IPS-15b (cell line): ENCODE data around the gene CNPY4.
"Not testable (repeated sequence)": the region's sequence is repeated elsewhere in the genome, so short reads cannot be mapped to it uniquely, and the experiment has no call there.

ENCODE experiments used
- H3K27me3 ChIP-seq: one replicate; pipeline ENCODE4 v1.6.1; 2013; ENCODE audit warnings: low read length; ENCODE audit not compliant: control insufficient read depth, insufficient read depth
- H3K36me3 ChIP-seq: one replicate; pipeline ENCODE4 v1.6.1; 2013; ENCODE audit warnings: low read length; ENCODE audit not compliant: control insufficient read depth, insufficient read depth
- H3K4me1 ChIP-seq: one replicate; pipeline ENCODE4 v1.6.1; 2013; ENCODE audit warnings: mild to moderate bottlenecking, low read length; ENCODE audit not compliant: control insufficient read depth, insufficient read depth
- H3K4me3 ChIP-seq: one replicate; pipeline ENCODE4 v1.5.1; 2013; ENCODE audit warnings: low read depth, low read length
- H3K9ac ChIP-seq: one replicate; pipeline ENCODE4 v1.6.1; 2013; ENCODE audit warnings: low read depth, mild to moderate bottlenecking, low read length
- H3K9me3 ChIP-seq: one replicate; pipeline ENCODE4 v1.6.1; 2013; ENCODE audit warnings: mild to moderate bottlenecking, low read length; ENCODE audit not compliant: control insufficient read depth, insufficient read depth

Gene CNPY4

GRCh38 chr7:100146350-100146749 is 26.9 kb downstream of the CNPY4 start:
- not testable (repeated sequence) for H3K4me1 ChIP-seq, H3K4me3 ChIP-seq, H3K36me3 ChIP-seq, H3K9me3 ChIP-seq, H3K9ac ChIP-seq, H3K27me3 ChIP-seq

GRCh38 chr7:100147278-100147677 is 27.8 kb downstream of the CNPY4 start:
- Histone ChIP-seq H3K27me3 (no peaks in the 10 kb centered on the region), H3K9ac (no peak overlapping the region), H3K9me3 (no peaks in the 10 kb centered on the region), H3K4me1 (peaks cover 5% of the 10 kb centered on the region), H3K4me3 (no peak overlapping the region), H3K36me3 (no peaks in the 10 kb centered on the region)

GRCh38 chr7:100148225-100148558 is 28.8 kb downstream of the CNPY4 start:
- Histone ChIP-seq H3K4me3 (peak overlapping the region; percentile 40), H3K27me3 (no peaks in the 10 kb centered on the region), H3K4me1 (peaks cover 8% of the 10 kb centered on the region), H3K9ac (peak overlapping the region; percentile 37), H3K36me3 (peaks cover 2% of the 10 kb centered on the region), H3K9me3 (no peaks in the 10 kb centered on the region)

- no peaks in the 10 kb centered on the region for H3K27me3 ChIP-seq
- peaks cover 8% of the 10 kb centered on the region for H3K4me1 ChIP-seq
- H3K9ac ChIP-seq = peak within 1 kb of the TSS; percentile 84
- no peaks in the 10 kb centered on the region for H3K9me3 ChIP-seq
- peak within 1 kb of the TSS; percentile 98 for H3K4me3 ChIP-seq
- H3K36me3 ChIP-seq = peaks cover 7% of the 10 kb centered on the region
These were observed 29.3 kb downstream of the CNPY4 start, which contains the start of gene LAMTOR4 for GRCh38 chr7:100148559-100149328. Gene LAMTOR4, plus strand, starts transcription at chr7:100148918. Its CDS starts 55 bp downstream, at chr7:100148973.

- H3K27me3 ChIP-seq = no peaks in the 10 kb centered on the region
- H3K9ac ChIP-seq = no peak overlapping the region
- H3K4me3 ChIP-seq = no peak overlapping the region
- peaks cover 40% of the 10 kb centered on the region for H3K36me3 ChIP-seq
- no peaks in the 10 kb centered on the region for H3K9me3 ChIP-seq
- H3K4me1 ChIP-seq = peaks cover 10% of the 10 kb centered on the region
These were observed 33.0 kb downstream of the CNPY4 start for GRCh38 chr7:100152404-100152803.

- Histone ChIP-seq H3K27me3 (no peaks in the 10 kb centered on the region), H3K9ac (no peak overlapping the region), H3K4me3 (no peak overlapping the region), H3K4me1 (peaks cover 10% of the 10 kb centered on the region), H3K36me3 (peaks cover 40% of the 10 kb centered on the region), H3K9me3 (no peaks in the 10 kb centered on the region)
These were observed 33.7 kb downstream of the CNPY4 start for GRCh38 chr7:100152937-100153666.

GRCh38 chr7:100153708-100154535 is 34.5 kb downstream of the CNPY4 start:
- Histone ChIP-seq H3K4me3 (no peak overlapping the region), H3K27me3 (no peaks in the 10 kb centered on the region), H3K36me3 (peaks cover 40% of the 10 kb centered on the region), H3K9me3 (no peaks in the 10 kb centered on the region), H3K9ac (no peak overlapping the region), H3K4me1 (peaks cover 8% of the 10 kb centered on the region)

GRCh38 chr7:100154651-100155491 is 35.4 kb downstream of the CNPY4 start:
- Histone ChIP-seq H3K9me3 (no peaks in the 10 kb centered on the region), H3K4me3 (no peak overlapping the region), H3K4me1 (peaks cover 8% of the 10 kb centered on the region), H3K27me3 (no peaks in the 10 kb centered on the region), H3K36me3 (peaks cover 40% of the 10 kb centered on the region), H3K9ac (no peak overlapping the region)

GRCh38 chr7:100155553-100156317 is 36.3 kb downstream of the CNPY4 start:
- H3K4me1 ChIP-seq = peaks cover 8% of the 10 kb centered on the region
- H3K36me3 ChIP-seq = peaks cover 40% of the 10 kb centered on the region
- H3K9me3 ChIP-seq = no peaks in the 10 kb centered on the region
- H3K9ac ChIP-seq = no peak overlapping the region
- no peak overlapping the region for H3K4me3 ChIP-seq
- H3K27me3 ChIP-seq = no peaks in the 10 kb centered on the region

GRCh38 chr7:100156331-100157068 is 37.1 kb downstream of the CNPY4 start:
- Histone ChIP-seq H3K9ac (no peak overlapping the region), H3K4me3 (peak overlapping the region; percentile 42), H3K9me3 (no peaks in the 10 kb centered on the region), H3K36me3 (peaks cover 40% of the 10 kb centered on the region), H3K27me3 (no peaks in the 10 kb centered on the region), H3K4me1 (peaks cover 8% of the 10 kb centered on the region)
